ENCODE data around the gene TEN1.
A peak's percentile ranks its signal among the peaks of the same experiment; 100 is the strongest.

- no peak for TF ChIP-seq CTCF (IDR thresholded peaks at IDR 0.05)
- TF ChIP-seq POLR2A (IDR thresholded peaks at IDR 0.05) = no peak
- TF ChIP-seq POLR2AphosphoS5 (IDR thresholded peaks at IDR 0.05) = peak in 2 of 3 donors; percentile 15 to 47
- TF ChIP-seq EP300 (IDR thresholded peaks at IDR 0.05) = no peak
These were observed 4.6 kb downstream of the TEN1 start for GRCh38 chr17:75983501-75984181.
